Keratinocyte (primary cell): ENCODE measurements around the gene SF3A1. TPM values are rescaled to one million over a fixed set of nuclear protein-coding genes. Genes with fewer than 3 reads are reported as not detected.

Source experiments
- DNase-seq: peaks from one replicate; pipeline ENCODE4 v3.0.0-alpha.2; 2011; ENCODE audit warnings: low read depth, missing footprints, low spot score
- FAIRE-seq: peaks from 2 replicates; lab custom pipeline; 2011; peaks lifted over from hg19 to GRCh38; lab: Jason Lieb, UNC
- H2AFZ ChIP-seq: 2 replicates; pipeline ENCODE4 v1.6.0; 2012; ENCODE audit warnings: low read length, control low read depth, inconsistent platforms; ENCODE audit not compliant: control insufficient read depth
- H3K27ac ChIP-seq: 2 replicates; pipeline ENCODE4 v1.5.1; 2011; ENCODE audit warnings: low read length; ENCODE audit not compliant: control insufficient read depth, insufficient read depth
- H3K27me3 ChIP-seq: 3 replicates; pipeline ENCODE4 v1.6.0; 2011; ENCODE audit warnings: low read length; ENCODE audit not compliant: control insufficient read depth, insufficient read depth; ENCODE audit errors: extremely low read depth
- H3K36me3 ChIP-seq, 2 experiments: 2 replicates in 1 of 2; 3 replicates in 1 of 2; pipeline ENCODE4 v1.5.1; 2011; ENCODE audit warnings: low read length in 2 of 2, mild to moderate bottlenecking in 1 of 2; ENCODE audit not compliant: control insufficient read depth in 2 of 2, insufficient read depth in 2 of 2; ENCODE audit errors: extremely low read depth in 1 of 2
- H3K4me1 ChIP-seq: 3 replicates; pipeline ENCODE4 v1.5.1; 2011; ENCODE audit warnings: low read length; ENCODE audit not compliant: control insufficient read depth, insufficient read depth; ENCODE audit errors: extremely low read depth
- H3K4me2 ChIP-seq: 3 replicates; pipeline ENCODE4 v1.6.0; 2011; ENCODE audit warnings: low read depth, low read length; ENCODE audit not compliant: control insufficient read depth, insufficient read depth; ENCODE audit errors: extremely low read depth
- H3K4me3 ChIP-seq, 3 experiments: fragments of 200-600 bp in 1 of 3; sonication (generic) in 1 of 3; 2 replicates in 2 of 3; 3 replicates in 1 of 3; pipeline ENCODE4 v1.5.1; 2011 to 2016; ENCODE audit warnings: low read length in 3 of 3, mild to moderate bottlenecking in 3 of 3, control low read depth in 2 of 3, inconsistent platforms in 1 of 3, low read depth in 1 of 3, mixed read lengths in 1 of 3, mixed run types in 1 of 3, moderate library complexity in 1 of 3; ENCODE audit not compliant: control insufficient read depth in 2 of 3, insufficient read depth in 2 of 3; ENCODE audit errors: extremely low read depth in 1 of 3
- H3K79me2 ChIP-seq: 2 replicates; pipeline ENCODE4 v1.6.0; 2012; ENCODE audit warnings: low read length; ENCODE audit not compliant: control insufficient read depth, insufficient read depth
- H3K9ac ChIP-seq: 3 replicates; pipeline ENCODE4 v1.6.0; 2011; ENCODE audit warnings: low read length; ENCODE audit not compliant: control insufficient read depth, insufficient read depth; ENCODE audit errors: extremely low read depth
- H3K9me1 ChIP-seq: 3 replicates; pipeline ENCODE4 v1.6.0; 2011; ENCODE audit warnings: low read length; ENCODE audit not compliant: control insufficient read depth, insufficient read depth; ENCODE audit errors: extremely low read depth
- H3K9me3 ChIP-seq: 2 replicates; pipeline ENCODE4 v1.5.1; 2012; ENCODE audit warnings: low read depth, low read length; ENCODE audit not compliant: control insufficient read depth
- H4K20me1 ChIP-seq: 3 replicates; pipeline ENCODE4 v1.6.0; 2011; ENCODE audit warnings: low read length; ENCODE audit not compliant: control insufficient read depth, insufficient read depth; ENCODE audit errors: extremely low read depth
- CTCF ChIP-seq, 3 experiments: IDR thresholded peaks in 1 of 3; conservative IDR thresholded peaks in 1 of 3; optimal IDR thresholded peaks in 1 of 3; 2 replicates in 2 of 3; 3 replicates in 1 of 3; pipeline versions ENCODE3 to v1.5.1; 2011; ENCODE audit warnings: low read length in 3 of 3, mild to moderate bottlenecking in 3 of 3, moderate library complexity in 2 of 3, control low read depth in 1 of 3, inconsistent platforms in 1 of 3; ENCODE audit not compliant: insufficient read depth in 2 of 3; ENCODE audit errors: extremely low read depth in 1 of 3
- EZH2 ChIP-seq: IDR thresholded peaks from one replicate; pipeline ENCODE4 v1.6.1; 2012; ENCODE audit warnings: inconsistent platforms, mild to moderate bottlenecking, low read length, moderate library complexity
- dilution Hi-C: fragments of 300-500 bp; cut with MboI; formaldehyde crosslinking; loops from one replicate; pipeline ENCODE4 v1.7.0; 2020; ENCODE audit warnings: low sequenced_read_pairs; ENCODE audit not compliant: extremely low pct_ligation_motif_present
- polyA plus RNA-seq, 5 experiments: library from polyadenylated mRNA; depleted of rRNA in 3 of 5; stranded (reverse) in 3 of 5; stranded (forward) in 1 of 5; unstranded in 1 of 5; fragments of >200 nt; gene quantifications; 1 replicate in 1 of 5; 2 replicates in 3 of 5; 3 replicates in 1 of 5; pipeline versions ENCODE4 v1.2.1 to v1.2.3, GENCODE V29; 2011 to 2012; ENCODE audit warnings: missing spikeins in 2 of 5, low read depth in 1 of 5, low replicate concordance in 1 of 5

Gene SF3A1
- polyA plus RNA-seq, 1 donor (not counting 4 experiments of a cell fraction or from before 2014, with no cell fraction given), result 34.2 TPM

- no peak overlapping the region for H3K27ac ChIP-seq
- H3K4me3 ChIP-seq, result no peak overlapping the region
- no peaks in the 10 kb centered on the region for H3K36me3 ChIP-seq
- no peak overlapping the region for H2AFZ ChIP-seq
- TF ChIP-seq CTCF (optimal IDR thresholded peaks at IDR 0.05 in 1 of 3, IDR thresholded peaks at IDR 0.05 in 1 of 3, conservative IDR thresholded peaks at IDR 0.05 in 1 of 3; ENCODE audit: extremely low read depth in 1 of 3, insufficient read depth in 2 of 3, low read length in 3 of 3) (no peak), EZH2 (no peak)
- no peaks in the 10 kb centered on the region for H3K9me1 ChIP-seq
- DNase-seq (no peak), FAIRE-seq (no peak)
- H3K9me3 ChIP-seq, result no peaks in the 10 kb centered on the region
- no peak overlapping the region for H3K9ac ChIP-seq
- no peak overlapping the region for H3K4me2 ChIP-seq
- no peaks in the 10 kb centered on the region for H3K4me1 ChIP-seq
- dilution Hi-C loops, result no loop called here
- H3K79me2 ChIP-seq, result no peaks in the 10 kb centered on the region
- H4K20me1 ChIP-seq, result no peaks in the 10 kb centered on the region
- no peaks in the 10 kb centered on the region for H3K27me3 ChIP-seq
Measured at GRCh38 chr22:30362651-30363281, 6.1 kb upstream of the SF3A1 start.

- Histone ChIP-seq H3K27ac (no peak overlapping the region), H2AFZ (no peak overlapping the region), H3K4me1 (peaks cover 3% of the 10 kb centered on the region), H3K9me3 (no peaks in the 10 kb centered on the region), H3K27me3 (no peaks in the 10 kb centered on the region), H3K4me2 (no peak overlapping the region), H4K20me1 (no peaks in the 10 kb centered on the region), H3K79me2 (no peaks in the 10 kb centered on the region), H3K9me1 (no peaks in the 10 kb centered on the region), H3K4me3 (no peak overlapping the region), H3K9ac (no peak overlapping the region), H3K36me3 (no peaks in the 10 kb centered on the region)
- TF ChIP-seq EZH2 (no peak), CTCF (optimal IDR thresholded peaks at IDR 0.05 in 1 of 3, IDR thresholded peaks at IDR 0.05 in 1 of 3, conservative IDR thresholded peaks at IDR 0.05 in 1 of 3; ENCODE audit: extremely low read depth in 1 of 3, insufficient read depth in 2 of 3, low read length in 3 of 3) (no peak)
- no peak for FAIRE-seq
- dilution Hi-C loops, result no loop called here
- no peak for DNase-seq
Measured at GRCh38 chr22:30361916-30362650, 5.4 kb upstream of the SF3A1 start.
